GM23338 (cell line): Measurements from ENCODE around the gene NTM.

ENCODE experiments used
- CREB1 ChIP-seq: fragments of 250-450 bp; sonication (Bioruptor Pico); IDR thresholded peaks from 2 replicates; pipeline ENCODE4 v1.5.0; 2020; ENCODE audit warnings: low read depth, mild to moderate bottlenecking, moderate library complexity
- EZH2 ChIP-seq: fragments of 200-600 bp; sonication (generic); IDR thresholded peaks from one replicate; pipeline ENCODE4 v1.8.0; 2017; ENCODE audit warnings: antibody characterized with exemption, mild to moderate bottlenecking, low read depth; ENCODE audit not compliant: unreplicated experiment
- EZH2phosphoT487 ChIP-seq: fragments of 200-600 bp; sonication (generic); IDR thresholded peaks from one replicate; pipeline ENCODE4 v1.8.1; 2018; ENCODE audit warnings: antibody characterized with exemption; ENCODE audit not compliant: unreplicated experiment
- JUNB ChIP-seq: IDR thresholded peaks from one replicate; pipeline ENCODE4 v1.6.1; 2016; ENCODE audit warnings: antibody characterized with exemption; ENCODE audit not compliant: unreplicated experiment
- POLR2AphosphoS5 ChIP-seq: IDR thresholded peaks from 2 replicates; pipeline ENCODE4 v1.6.1; 2016; ENCODE audit warnings: antibody characterized with exemption, low read depth
- REST ChIP-seq: IDR thresholded peaks from one replicate; pipeline ENCODE4 v1.6.1; 2018; ENCODE audit warnings: antibody characterized with exemption; ENCODE audit not compliant: unreplicated experiment
- STAT1 ChIP-seq: IDR thresholded peaks from one replicate; pipeline ENCODE4 v1.6.1; 2016; ENCODE audit warnings: antibody characterized with exemption; ENCODE audit not compliant: unreplicated experiment
- ZNF114 ChIP-seq: fragments of 250-450 bp; sonication (Bioruptor Pico); IDR thresholded peaks from 2 replicates; pipeline ENCODE4 v1.5.0; 2020; ENCODE audit warnings: mild to moderate bottlenecking, moderate library complexity
- ZNF331 ChIP-seq: fragments of 250-450 bp; sonication (Bioruptor Pico); IDR thresholded peaks from 2 replicates; pipeline ENCODE4 v1.5.0; 2020; ENCODE audit warnings: low read depth, mild to moderate bottlenecking, moderate library complexity
- TF ChIP-seq, protein P1 (sequence below), 2 experiments: fragments of 200-600 bp in 1 of 2; sonication (generic) in 1 of 2; conservative IDR thresholded peaks; 2 replicates each; pipeline versions ENCODE4 v1.5.1 to v1.6.1; 2016 to 2017; ENCODE audit warnings: antibody characterized with exemption in 2 of 2, low read depth in 2 of 2, mild to moderate bottlenecking in 2 of 2, moderate library complexity in 1 of 2
- TF ChIP-seq, protein P2 (sequence below): IDR thresholded peaks from 2 replicates; pipeline ENCODE4 v1.6.1; 2016; ENCODE audit warnings: antibody characterized with exemption

DNA sequence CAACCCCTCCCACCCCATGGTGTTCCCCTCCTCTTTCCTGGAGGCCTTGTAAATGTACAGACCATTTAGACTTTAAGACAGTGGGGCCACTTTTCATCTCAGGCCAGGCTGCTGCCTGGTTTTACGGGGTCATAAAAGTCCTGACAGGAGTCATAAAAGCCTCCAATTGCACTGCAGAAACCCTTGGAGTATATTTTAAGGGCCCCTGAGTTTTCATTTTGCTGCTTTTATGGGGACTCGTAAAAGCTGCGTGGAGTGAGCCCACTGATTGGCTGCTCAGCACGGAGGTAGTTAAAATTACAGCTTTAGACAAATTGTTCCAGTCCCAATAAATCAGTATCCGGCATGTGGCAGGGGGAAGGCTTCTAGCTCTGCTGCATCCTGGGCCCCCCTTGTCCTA is 627.6 kb downstream of the NTM start:
- TF ChIP-seq POLR2AphosphoS5 (no peak), EZH2 (no peak), EZH2phosphoT487 (no peak), CREB1 (CRISPR knock-in tag) (no peak), STAT1 (no peak), JUNB (no peak), ZNF331 (CRISPR knock-in tag) (no peak), ZNF114 (CRISPR knock-in tag) (no peak), REST (no peak)
- TF ChIP-seq, protein P1, sequence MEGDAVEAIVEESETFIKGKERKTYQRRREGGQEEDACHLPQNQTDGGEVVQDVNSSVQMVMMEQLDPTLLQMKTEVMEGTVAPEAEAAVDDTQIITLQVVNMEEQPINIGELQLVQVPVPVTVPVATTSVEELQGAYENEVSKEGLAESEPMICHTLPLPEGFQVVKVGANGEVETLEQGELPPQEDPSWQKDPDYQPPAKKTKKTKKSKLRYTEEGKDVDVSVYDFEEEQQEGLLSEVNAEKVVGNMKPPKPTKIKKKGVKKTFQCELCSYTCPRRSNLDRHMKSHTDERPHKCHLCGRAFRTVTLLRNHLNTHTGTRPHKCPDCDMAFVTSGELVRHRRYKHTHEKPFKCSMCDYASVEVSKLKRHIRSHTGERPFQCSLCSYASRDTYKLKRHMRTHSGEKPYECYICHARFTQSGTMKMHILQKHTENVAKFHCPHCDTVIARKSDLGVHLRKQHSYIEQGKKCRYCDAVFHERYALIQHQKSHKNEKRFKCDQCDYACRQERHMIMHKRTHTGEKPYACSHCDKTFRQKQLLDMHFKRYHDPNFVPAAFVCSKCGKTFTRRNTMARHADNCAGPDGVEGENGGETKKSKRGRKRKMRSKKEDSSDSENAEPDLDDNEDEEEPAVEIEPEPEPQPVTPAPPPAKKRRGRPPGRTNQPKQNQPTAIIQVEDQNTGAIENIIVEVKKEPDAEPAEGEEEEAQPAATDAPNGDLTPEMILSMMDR (conservative IDR thresholded peaks at IDR 0.05; ENCODE audit: low read depth in 2 of 2), result no peak
- TF ChIP-seq, protein P2, sequence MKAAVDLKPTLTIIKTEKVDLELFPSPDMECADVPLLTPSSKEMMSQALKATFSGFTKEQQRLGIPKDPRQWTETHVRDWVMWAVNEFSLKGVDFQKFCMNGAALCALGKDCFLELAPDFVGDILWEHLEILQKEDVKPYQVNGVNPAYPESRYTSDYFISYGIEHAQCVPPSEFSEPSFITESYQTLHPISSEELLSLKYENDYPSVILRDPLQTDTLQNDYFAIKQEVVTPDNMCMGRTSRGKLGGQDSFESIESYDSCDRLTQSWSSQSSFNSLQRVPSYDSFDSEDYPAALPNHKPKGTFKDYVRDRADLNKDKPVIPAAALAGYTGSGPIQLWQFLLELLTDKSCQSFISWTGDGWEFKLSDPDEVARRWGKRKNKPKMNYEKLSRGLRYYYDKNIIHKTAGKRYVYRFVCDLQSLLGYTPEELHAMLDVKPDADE, result no peak
